ENCODE data around the gene OLR1. TPM values are rescaled to one million over a fixed set of nuclear protein-coding genes. Genes with fewer than 3 reads are reported as not detected.
"Not testable (repeated sequence)": the region's sequence is repeated elsewhere in the genome, so short reads cannot be mapped to it uniquely, and the experiment has no call there.

The OLR1 gene
- polyA plus RNA-seq (2013, experiment 1 of 2; ENCODE audit: insufficient read length), result 0.14 TPM
- 0.26 TPM for polyA plus RNA-seq (2013, experiment 2 of 2; ENCODE audit: insufficient read length)

GRCh38 chr12:10171973-10172728 is at the start of gene OLR1:
OLR1 (minus strand) TSS chr12:10172132; CDS start chr12:10172077, 55 bp downstream.
- DNase-seq, result no peak

GRCh38 chr12:10220398-10221077 is 48.6 kb upstream of the OLR1 start:
- no peak for DNase-seq

GRCh38 chr12:10218021-10218420 is 46.1 kb upstream of the OLR1 start:
- DNase-seq, result no peak

GRCh38 chr12:10215946-10216345 is 44.0 kb upstream of the OLR1 start:
- DNase-seq, result not testable (repeated sequence)

- DNase-seq, result no peak
Observed at GRCh38 chr12:10215436-10215835, 43.5 kb upstream of the OLR1 start.

GRCh38 chr12:10214895-10215267 is 42.9 kb upstream of the OLR1 start:
- DNase-seq, result no peak

GRCh38 chr12:10214136-10214894 is 42.4 kb upstream of the OLR1 start:
- peak; percentile 58 for DNase-seq

GRCh38 chr12:10213168-10214135 is 41.5 kb upstream of the OLR1 start:
- peak; percentile 69 for DNase-seq

- peak; percentile 82 for DNase-seq
Observed at GRCh38 chr12:10212739-10213131, 40.8 kb upstream of the OLR1 start, which contains the start of gene GABARAPL1. GABARAPL1 (plus strand) TSS chr12:10212877; CDS start chr12:10213130, 253 bp downstream.

- peak; percentile 97 for DNase-seq
Observed at GRCh38 chr12:10211940-10212738, 40.2 kb upstream of the OLR1 start.

GRCh38 chr12:10211101-10211939 is 39.4 kb upstream of the OLR1 start:
- no peak for DNase-seq

- no peak for DNase-seq
Observed at GRCh38 chr12:10210225-10210624, 38.3 kb upstream of the OLR1 start.

- DNase-seq, result no peak
Observed at GRCh38 chr12:10207136-10207535, 35.2 kb upstream of the OLR1 start.

GRCh38 chr12:10205220-10205807 is 33.4 kb upstream of the OLR1 start:
- peak; percentile 27 for DNase-seq

- DNase-seq, result not testable (repeated sequence)
Observed at GRCh38 chr12:10204495-10204894, 32.6 kb upstream of the OLR1 start.

GRCh38 chr12:10197879-10198278 is 25.9 kb upstream of the OLR1 start:
- no peak for DNase-seq

GRCh38 chr12:10196210-10196609 is 24.3 kb upstream of the OLR1 start:
- no peak for DNase-seq

GRCh38 chr12:10194160-10194670 is 22.3 kb upstream of the OLR1 start:
- no peak for DNase-seq

- peak; percentile 73 for DNase-seq
Observed at GRCh38 chr12:10191865-10192264, 19.9 kb upstream of the OLR1 start.

All from fibroblast of skin of scalp (primary cell).